ENCODE data around the gene ETFRF1.

DNA sequence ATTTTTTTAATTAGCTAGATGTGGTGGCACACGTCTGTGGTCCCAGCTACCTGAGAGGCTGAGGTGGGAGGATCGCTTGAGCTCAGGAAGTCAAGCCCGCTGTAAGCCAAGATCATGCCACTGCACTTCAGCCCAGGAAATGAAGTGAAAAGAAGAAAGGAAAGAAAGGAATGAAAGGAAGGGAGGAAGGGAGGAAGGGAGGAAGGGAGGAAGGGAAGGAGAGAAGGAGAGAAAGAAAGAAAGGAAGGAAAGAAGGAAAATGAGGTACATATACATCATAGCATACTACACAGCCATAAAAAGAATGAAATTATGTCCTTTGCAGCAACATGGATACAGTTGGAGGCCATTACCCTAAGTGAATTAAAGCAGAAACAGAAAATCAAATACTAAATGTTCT, 12.3 kb upstream of the ETFRF1 start:
- TF ChIP-seq CTCF (conservative IDR thresholded peaks at IDR 0.05) (no peak), EZH2 (IDR thresholded peaks at IDR 0.05; ENCODE audit: low read depth) (no peak)
